GM18505 (cell line): ENCODE results near the gene LARGE1.

Source experiments
- ATAC-seq: cut with Tn5 transposase; IDR thresholded peaks from one replicate; pipeline ENCODE4 v1.9.1; 2021; ENCODE audit not compliant: unreplicated experiment
- POLR2A ChIP-seq: IDR thresholded peaks from 4 replicates; pipeline ENCODE4 v1.6.1; 2011; ENCODE audit warnings: borderline replicate concordance; ENCODE audit not compliant: insufficient read depth, insufficient read length; ENCODE audit errors: extremely low read depth

The LARGE1 gene

GRCh38 chr22:33597274-33597985, 322.8 kb downstream of the LARGE1 start:
- TF ChIP-seq POLR2A: no peak
- ATAC-seq: no peak

GRCh38 chr22:33593818-33594217, 326.5 kb downstream of the LARGE1 start:
- no peak for TF ChIP-seq POLR2A
- no peak for ATAC-seq

GRCh38 chr22:33591946-33592345, 328.3 kb downstream of the LARGE1 start:
- ATAC-seq: no peak
- TF ChIP-seq POLR2A: no peak

GRCh38 chr22:33589297-33589696, 331.0 kb downstream of the LARGE1 start:
- TF ChIP-seq POLR2A: no peak
- no peak for ATAC-seq

DNA sequence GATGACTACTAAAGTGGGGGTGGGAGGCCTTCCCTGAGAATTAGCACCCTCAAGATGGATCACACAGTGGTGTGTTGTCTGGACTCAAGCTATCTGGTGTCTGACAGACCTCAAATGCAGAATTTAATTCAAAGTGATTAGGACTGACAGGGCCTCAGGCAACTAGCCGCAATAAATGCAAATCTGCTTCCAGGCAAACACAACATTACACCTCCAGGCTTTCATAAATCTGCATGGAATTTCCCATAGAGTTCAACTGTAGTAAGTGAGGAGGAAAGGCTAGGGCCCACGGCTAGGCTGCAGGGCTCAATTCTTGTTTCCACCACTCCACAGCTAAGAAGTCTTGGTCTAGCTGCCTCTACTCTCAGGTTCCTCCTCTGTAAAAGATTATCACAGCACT, 331.4 kb downstream of the LARGE1 start:
- ATAC-seq: no peak
- TF ChIP-seq POLR2A: no peak

GRCh38 chr22:33584152-33584551, 336.1 kb downstream of the LARGE1 start:
- ATAC-seq: no peak
- TF ChIP-seq POLR2A: no peak

DNA sequence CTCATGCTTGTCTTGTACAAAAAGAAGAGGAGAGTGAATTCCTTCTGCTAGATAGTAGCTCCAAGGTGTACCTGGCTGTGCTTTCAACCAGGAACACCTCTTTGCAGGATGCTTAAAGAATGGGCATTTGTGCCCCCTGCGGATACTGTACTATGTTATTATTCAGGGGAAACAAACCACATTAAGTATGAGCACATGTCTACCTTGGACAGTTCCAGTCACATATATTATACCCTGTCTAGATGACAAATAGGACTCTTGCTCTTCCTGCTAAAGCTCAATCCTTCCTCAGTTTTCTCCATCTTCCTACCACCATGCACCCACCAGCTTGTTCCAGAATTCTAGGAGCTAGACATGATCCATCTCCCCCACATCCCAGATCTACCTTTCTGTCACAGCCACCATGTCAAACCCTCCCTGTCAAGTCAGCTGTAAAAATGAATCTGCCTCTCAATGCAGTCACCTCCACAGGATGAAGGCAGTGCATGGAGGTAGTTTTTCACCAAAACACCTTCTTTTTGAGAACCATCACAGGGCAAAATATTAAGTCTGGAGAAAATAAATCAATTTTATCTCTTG, 337.4 kb downstream of the LARGE1 start:
- ATAC-seq: no peak
- TF ChIP-seq POLR2A: no peak

GRCh38 chr22:33580310-33580709, 340.0 kb downstream of the LARGE1 start:
- ATAC-seq: no peak

DNA sequence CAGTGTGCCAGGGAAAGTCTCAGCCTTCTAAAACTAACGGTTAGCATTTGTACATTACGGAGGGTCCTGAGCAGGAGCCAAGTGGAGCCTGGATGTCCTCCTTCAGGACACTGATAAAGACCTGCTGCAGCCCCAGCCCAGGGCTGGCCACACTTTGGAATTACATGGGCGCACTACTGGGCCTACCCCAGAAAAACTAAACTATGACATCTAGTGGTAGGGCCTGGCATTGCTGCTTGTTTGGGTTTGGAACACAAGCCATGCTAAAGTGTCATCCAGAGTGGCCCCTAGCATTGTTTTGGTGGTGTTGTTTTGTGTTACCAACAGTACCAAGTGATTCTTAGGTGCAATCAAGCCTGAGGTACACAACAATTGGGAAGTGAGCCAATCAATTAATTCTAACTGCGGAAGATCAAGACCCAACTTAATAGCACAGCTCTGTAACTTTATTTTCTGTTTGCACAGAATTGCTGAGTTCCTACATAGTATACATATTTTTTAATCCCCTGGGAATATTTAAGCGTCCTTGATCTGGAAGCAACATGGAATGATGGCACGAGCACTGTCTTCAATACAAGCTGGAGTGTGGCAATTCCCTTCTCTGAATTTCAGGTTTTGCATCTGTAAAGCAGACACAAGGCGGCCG, 340.7 kb downstream of the LARGE1 start:
- no peak for ATAC-seq

More at GRCh38 chr22:33580310-33580709, 340.0 kb downstream of the LARGE1 start:
- no peak for TF ChIP-seq POLR2A

DNA sequence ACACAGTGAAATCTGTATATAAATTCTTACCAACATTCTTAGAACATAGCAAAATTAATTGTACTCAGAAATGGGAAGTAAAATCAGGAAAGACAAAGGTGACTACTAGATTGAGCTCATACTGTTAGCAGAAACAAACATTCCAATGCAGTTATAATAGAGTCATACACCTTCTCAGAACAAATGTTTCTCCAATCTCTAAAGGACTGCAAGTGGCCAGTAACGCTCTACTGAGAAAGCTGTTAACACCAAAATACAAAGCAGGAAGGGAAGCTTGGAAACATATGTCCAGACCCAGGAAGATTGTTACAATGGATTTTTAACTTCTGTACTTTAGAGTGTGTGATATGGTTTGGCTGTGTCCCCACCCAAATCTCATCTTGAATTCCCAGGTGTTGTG, 341.5 kb downstream of the LARGE1 start:
- no peak for ATAC-seq
- no peak for TF ChIP-seq POLR2A

More for the DNA sequence above, 340.7 kb downstream of the LARGE1 start:
- no peak for TF ChIP-seq POLR2A

DNA sequence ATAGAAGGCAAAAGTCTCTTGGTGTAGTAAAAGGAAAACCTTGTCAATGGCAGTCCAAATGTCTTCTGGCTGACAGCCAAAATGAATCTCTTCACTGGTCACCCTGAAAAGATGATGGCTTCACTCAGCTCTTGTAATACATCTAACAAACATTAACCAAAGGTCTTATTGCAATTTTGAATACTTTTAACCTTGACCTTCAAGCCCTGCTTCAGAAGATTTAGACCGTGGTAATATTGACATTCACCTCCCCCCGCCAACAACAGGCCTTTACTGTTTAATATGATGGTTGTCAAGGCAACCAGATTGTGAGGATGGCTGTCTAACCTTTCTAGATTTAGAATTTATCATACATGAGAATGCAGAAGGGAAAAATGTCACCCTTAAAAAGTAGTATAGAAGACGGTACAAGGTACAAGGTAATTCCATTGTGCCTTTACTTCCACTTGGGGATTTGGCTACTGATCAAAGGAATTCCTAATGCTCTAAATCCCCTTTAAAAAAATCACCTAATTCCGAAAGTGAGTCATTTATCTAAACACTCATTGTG, 342.3 kb downstream of the LARGE1 start:
- TF ChIP-seq POLR2A: no peak
- no peak for ATAC-seq

GRCh38 chr22:33576205-33576604, 344.1 kb downstream of the LARGE1 start:
- no peak for ATAC-seq
- TF ChIP-seq POLR2A: no peak

DNA sequence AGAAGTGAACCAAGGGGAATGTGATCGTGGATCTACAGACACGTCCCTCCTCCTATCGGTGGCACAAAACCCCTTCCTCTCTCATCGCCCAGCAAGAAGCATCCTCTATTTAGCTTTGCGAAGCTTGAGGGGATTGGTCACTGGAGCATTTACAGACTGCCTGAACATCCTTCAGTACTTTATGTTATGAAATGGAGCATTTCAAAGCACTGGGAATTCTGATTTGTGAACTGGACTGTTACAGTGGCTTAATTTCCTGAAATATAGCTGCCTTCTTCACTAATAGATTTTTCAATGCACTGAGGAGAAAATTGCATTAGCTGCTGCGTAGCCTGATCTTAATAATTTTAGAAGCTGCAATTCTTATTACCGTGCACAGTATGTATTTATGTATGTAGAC, 344.5 kb downstream of the LARGE1 start:
- ATAC-seq: no peak
- TF ChIP-seq POLR2A: no peak

DNA sequence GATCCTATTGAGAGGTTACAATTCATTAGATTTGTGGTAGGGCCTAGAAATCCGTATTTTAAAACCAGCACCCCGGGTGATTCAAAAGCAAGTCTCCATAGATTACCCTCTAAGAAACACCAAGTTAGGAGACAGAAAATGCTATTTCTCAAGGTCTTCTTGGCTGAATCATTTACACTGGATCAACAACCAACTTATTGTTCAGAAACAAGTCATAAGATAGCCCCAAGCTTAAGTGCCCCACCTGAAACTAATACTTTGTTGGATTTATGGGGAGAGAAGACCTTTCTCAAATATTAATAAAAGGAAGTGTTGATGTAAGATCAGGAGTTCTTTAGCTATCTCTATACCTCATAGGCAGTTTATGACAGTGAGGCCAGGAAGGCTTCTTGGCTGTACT, 345.2 kb downstream of the LARGE1 start:
- TF ChIP-seq POLR2A: no peak
- no peak for ATAC-seq

DNA sequence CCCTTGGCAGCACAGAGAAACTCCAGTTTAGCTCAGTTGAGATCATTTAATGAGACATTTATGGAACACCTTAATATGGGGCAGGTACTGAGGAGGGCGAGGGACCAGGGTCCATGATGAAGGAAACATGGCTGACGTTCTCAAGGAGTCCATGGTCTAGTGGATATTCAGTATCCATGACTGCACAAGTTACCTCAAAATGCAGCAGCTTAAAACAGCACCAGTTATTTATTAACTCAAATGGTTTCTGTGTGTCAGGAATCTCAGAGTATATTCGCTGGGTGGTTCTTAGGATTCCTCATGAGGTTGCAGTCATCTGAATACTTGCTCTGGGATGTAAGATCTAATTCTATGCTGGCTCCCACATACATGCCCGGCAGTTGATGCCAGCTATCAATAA, 346.8 kb downstream of the LARGE1 start:
- no peak for ATAC-seq
- no peak for TF ChIP-seq POLR2A

DNA sequence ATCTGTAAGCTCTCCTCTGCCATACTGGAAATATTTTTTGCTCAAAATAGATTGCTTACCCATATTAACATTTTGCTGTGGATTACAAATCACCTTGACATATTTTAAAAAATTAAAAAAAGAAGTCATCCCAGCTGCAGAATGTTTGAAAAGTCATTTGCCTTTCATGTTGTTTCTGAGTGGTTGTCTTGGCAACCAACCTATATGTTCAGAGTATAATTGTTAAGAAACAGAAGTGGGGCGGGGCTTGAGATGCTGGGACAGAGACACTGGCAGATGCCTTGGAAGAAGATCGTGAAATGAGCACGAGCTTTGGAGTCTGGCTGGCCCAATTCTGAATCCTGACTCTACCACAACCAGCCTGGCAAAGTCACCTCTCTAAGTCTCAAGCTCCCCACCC, 348.2 kb downstream of the LARGE1 start:
- ATAC-seq: no peak
- no peak for TF ChIP-seq POLR2A
